Fibroblast of skin of right biceps (primary cell): ENCODE data around the gene HTR3D.
"Not testable (repeated sequence)": the region's sequence is repeated elsewhere in the genome, so short reads cannot be mapped to it uniquely, and the experiment has no call there.

Experiments
- DNase-seq: peaks from one replicate; pipeline ENCODE4 v3.0.0-alpha.2; 2013

The HTR3D gene

GRCh38 chr3:184031187-184031792, at the start of gene HTR3D:
TSS of gene HTR3D (plus strand) at chr3:184031742. CDS start at chr3:184031742, 0 bp downstream.
- DNase-seq, result no peak

GRCh38 chr3:183981990-183982644, 49.4 kb upstream of the HTR3D start:
- no peak for DNase-seq

- DNase-seq, result peak; percentile 32
Observed at GRCh38 chr3:183984127-183984740, 47.3 kb upstream of the HTR3D start.

- no peak for DNase-seq
Observed at GRCh38 chr3:183984749-183985729, 46.5 kb upstream of the HTR3D start.

GRCh38 chr3:183987000-183987600, 44.4 kb upstream of the HTR3D start:
- no peak for DNase-seq

- DNase-seq, result peak; percentile 54
Observed at GRCh38 chr3:183988216-183988790, 43.2 kb upstream of the HTR3D start.

GRCh38 chr3:183991403-183991802, 40.1 kb upstream of the HTR3D start:
- DNase-seq, result no peak

- no peak for DNase-seq
Observed at GRCh38 chr3:184001761-184002160, 29.8 kb upstream of the HTR3D start.

- no peak for DNase-seq
Observed at GRCh38 chr3:184002469-184002868, 29.1 kb upstream of the HTR3D start.

GRCh38 chr3:184003187-184003967, 28.2 kb upstream of the HTR3D start:
- peak; percentile 84 for DNase-seq

GRCh38 chr3:184004476-184004875, 27.1 kb upstream of the HTR3D start:
- no peak for DNase-seq

- DNase-seq, result peak; percentile 44
Observed at GRCh38 chr3:184005941-184006507, 25.5 kb upstream of the HTR3D start.

GRCh38 chr3:184007143-184007813, 24.3 kb upstream of the HTR3D start:
- DNase-seq, result not testable (repeated sequence)

- DNase-seq, result no peak
Observed at GRCh38 chr3:184008161-184008560, 23.4 kb upstream of the HTR3D start.

- peak; percentile 7 for DNase-seq
Observed at GRCh38 chr3:184011230-184011876, 20.2 kb upstream of the HTR3D start.

- no peak for DNase-seq
Observed at GRCh38 chr3:184011937-184012889, 19.3 kb upstream of the HTR3D start.

- DNase-seq, result no peak
Observed at GRCh38 chr3:184015381-184016019, 16.0 kb upstream of the HTR3D start.

- DNase-seq, result no peak
Observed at GRCh38 chr3:184016169-184016570, 15.4 kb upstream of the HTR3D start.
